Activated CD8-positive, alpha-beta memory T cell treated with anti-CD3 and anti-CD28 coated beads, Interleukin-2, amount 50 U/mL, for 4 hours (primary cell): Measurements from ENCODE around the gene INPP5F.
"Not testable (repeated sequence)": the region's sequence is repeated elsewhere in the genome, so short reads cannot be mapped to it uniquely, and the experiment has no call there.

Experiments used
- DNase-seq: peaks from one replicate; pipeline ENCODE4 v3.0.0-alpha.2; 2020

The INPP5F gene

GRCh38 chr10:119782981-119783664 lies 57.3 kb downstream of the INPP5F start:
- DNase-seq = no peak

DNA sequence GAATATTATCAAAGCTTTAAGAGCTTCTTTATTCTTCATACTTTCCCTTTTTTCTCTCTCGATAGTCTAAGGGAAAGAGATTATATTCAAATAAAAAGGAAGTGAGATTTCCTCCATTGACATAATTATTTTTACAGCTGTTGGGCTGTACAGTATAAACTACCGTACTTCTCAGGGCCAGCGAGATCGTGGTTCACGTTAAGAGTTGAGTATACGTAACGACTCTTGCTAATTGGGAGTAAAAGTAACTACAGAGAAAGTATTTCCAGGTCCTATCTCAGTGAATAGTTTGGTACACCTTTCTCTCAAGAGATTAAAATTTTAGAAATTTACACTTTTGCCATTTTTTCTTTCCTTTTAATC lies 57.8 kb downstream of the INPP5F start:
- no peak for DNase-seq

GRCh38 chr10:119784340-119785067 lies 58.7 kb downstream of the INPP5F start:
- no peak for DNase-seq

- no peak for DNase-seq
Observed at GRCh38 chr10:119786117-119786769, 60.4 kb downstream of the INPP5F start.

GRCh38 chr10:119795101-119795500 lies 69.3 kb downstream of the INPP5F start:
- not testable (repeated sequence) for DNase-seq

- no peak for DNase-seq
Observed at GRCh38 chr10:119796039-119796438, 70.2 kb downstream of the INPP5F start.

DNA sequence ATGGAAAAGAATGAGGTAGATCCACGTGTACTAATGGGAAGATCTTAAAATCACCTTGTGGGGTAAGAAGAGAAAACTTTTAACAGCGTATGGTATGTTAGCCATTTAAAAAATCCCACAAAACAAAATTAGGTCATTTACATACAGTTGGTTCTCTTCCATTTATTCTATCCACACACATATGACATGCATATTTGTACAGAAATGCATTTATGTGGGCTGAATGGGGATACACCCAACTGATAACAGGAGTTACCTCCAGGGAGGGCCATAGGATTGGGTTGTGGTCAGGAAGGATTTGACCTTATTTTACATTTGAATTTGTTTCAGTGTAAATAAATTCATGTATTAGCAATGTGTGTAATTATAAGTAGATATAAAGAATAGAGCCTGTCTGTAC lies 75.3 kb downstream of the INPP5F start:
- DNase-seq = no peak

DNA sequence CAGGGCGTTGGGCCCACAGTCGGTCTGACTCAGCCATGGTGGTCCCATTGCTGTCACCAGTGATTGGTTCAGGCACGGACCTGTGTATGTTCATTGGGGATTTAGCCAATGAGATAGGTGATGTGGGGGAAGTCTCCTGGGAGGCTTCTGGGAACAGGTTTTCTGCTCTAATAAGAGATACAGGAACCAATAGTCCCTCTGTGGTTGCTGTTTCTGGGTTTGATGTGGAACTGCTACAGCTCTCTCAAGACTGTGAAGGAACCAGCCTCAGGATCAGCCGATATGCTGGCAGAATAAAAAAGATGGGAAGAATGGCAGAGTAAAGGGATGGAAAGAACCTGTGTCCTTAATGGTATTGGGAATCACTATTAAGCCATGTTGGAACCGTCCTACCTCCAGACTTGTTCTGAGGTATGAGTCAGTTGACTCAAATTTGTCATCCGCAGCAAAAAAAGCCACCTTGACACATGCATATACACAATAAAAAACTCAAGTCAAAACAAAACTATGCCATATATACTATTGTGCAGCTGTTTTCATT lies 76.2 kb downstream of the INPP5F start:
- DNase-seq = no peak

DNA sequence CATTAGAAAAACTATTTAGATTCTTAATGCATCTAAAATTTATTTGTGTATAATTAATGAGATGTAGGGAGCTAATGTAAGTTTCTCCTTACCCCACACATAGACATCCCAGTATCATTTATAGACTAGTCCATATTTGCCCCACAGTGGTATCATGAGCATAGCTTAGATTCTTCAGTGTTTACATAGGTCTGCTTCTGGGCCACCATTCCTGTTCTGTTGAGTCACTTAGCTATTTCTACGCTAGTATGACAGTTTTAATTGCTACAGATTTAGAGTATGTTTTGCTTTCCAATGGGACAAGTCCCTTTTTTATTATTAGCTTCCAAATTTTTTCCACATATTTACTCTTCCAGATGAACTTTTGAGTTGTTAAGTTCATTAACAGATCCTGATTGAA lies 77.4 kb downstream of the INPP5F start:
- no peak for DNase-seq

DNA sequence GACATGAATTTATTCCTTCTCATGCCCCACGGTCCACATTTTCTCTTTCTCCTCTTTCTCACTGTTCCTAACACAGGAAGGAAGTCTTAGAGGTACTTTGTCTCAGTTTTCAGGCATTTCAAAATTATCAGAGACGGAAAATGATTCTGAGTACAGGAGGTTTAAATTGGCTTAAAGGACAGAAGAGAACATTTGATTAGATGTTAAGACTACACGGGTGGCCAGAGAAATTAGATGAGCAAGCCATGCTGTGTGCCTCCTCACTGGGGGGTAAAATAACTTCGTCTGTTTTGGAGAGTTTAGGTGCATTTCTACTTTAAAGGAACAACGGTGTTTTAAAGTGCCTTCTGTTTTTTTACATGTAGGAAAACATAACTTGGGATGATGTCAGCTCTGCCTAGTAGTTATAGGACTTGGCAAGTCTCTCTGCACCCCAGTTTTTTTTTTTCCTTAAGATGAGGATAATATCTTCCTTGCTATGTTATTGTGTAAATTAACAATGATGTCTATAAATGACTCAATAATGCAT lies 79.9 kb downstream of the INPP5F start:
- no peak for DNase-seq

- DNase-seq = no peak
Observed at GRCh38 chr10:119806334-119807130, 80.7 kb downstream of the INPP5F start.

DNA sequence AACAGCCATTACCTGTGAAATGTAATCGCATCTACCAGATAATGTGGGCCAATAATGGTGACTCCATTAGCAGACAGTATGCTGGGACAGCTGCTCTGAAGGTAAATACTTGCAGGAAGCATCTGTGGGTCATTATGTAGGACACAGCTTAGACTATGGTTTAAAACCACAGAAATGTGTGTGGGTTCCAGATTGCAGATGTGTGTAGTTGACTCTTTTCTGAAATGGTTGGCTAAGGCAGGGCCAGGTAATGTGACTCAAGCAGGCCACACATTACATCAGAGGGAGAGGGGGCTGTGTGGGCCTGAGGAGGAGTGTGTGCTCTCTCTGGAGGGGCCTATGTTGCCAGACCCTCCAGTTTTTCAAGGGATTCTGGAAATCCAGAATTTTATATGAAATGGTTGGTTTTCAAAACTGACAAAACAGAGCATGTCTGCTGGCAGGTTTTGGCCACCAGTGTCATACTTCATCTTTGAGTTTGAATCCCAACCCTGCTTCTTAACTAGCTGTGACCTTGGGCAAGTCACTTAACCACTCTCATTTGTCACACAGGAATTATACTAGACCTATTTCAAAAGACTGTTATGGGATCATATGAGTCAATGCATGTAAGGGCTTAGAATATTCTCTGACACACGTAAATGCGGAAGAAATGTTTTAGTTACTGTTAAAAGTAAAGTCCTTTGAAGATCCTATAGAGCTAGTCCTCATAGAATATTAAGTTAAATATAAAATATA lies 82.3 kb downstream of the INPP5F start:
- no peak for DNase-seq

- no peak for DNase-seq
Observed at GRCh38 chr10:119811122-119811521, 85.3 kb downstream of the INPP5F start.

DNA sequence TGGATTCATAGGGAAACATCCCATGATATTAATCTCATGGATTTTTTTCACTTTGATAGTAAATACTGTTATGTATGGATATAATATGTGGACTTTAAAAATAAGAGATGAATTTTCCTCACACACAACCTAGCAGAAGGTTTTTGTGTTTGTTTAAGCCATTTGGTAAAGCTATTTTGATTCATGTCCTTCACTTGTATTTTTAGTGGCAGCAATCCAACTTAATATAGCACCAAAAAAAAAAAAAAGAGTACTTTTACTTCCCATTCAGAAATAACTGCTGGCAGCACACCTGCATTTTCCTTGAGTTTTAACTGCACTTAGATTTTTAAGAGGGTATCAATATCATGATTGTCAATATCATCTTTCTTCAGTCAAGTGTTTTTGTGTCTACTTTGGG lies 86.8 kb downstream of the INPP5F start:
- DNase-seq = no peak

- no peak for DNase-seq
Observed at GRCh38 chr10:119815671-119816070, 89.8 kb downstream of the INPP5F start.

- no peak for DNase-seq
Observed at GRCh38 chr10:119817991-119818888, 92.4 kb downstream of the INPP5F start.

DNA sequence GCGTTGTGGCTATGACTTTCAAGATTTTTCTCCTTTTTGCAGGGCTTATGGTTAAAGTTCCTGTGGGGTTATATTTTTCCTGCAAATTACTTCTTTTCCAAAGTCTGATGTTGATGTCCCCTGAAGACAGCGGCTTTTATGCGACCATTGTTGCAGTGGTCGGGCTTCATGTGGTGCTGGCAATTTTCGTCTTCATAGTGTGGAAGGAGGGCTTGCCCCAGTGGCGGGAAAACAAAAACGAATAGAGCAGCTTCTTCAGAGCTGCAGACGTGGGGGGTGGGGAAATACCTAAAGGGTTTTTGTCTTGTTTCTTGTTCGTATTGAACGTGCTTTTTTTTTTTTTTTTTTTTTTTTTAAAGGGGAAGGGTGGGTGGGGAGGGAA lies 93.0 kb downstream of the INPP5F start:
- DNase-seq = no peak

DNA sequence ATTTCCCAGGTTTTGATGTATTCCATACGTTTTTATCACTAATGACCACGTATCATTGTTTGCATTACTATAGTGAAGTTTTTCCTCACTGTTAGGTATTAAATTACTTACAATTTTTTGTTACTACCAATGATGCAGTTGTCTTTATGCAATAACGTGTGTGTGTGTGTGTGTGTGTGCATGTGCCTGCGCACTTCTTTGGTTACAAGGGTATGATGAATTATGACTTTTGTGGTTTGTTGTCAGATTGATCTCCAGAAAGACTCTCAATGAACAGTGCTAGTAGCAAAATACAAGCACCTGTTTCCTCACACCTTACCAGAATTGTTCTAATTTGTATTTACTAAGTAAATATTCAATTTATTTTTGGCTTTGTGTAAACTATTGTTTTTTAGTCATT lies 95.3 kb downstream of the INPP5F start:
- no peak for DNase-seq

GRCh38 chr10:119824299-119824698 lies 98.4 kb downstream of the INPP5F start:
- DNase-seq = no peak

DNA sequence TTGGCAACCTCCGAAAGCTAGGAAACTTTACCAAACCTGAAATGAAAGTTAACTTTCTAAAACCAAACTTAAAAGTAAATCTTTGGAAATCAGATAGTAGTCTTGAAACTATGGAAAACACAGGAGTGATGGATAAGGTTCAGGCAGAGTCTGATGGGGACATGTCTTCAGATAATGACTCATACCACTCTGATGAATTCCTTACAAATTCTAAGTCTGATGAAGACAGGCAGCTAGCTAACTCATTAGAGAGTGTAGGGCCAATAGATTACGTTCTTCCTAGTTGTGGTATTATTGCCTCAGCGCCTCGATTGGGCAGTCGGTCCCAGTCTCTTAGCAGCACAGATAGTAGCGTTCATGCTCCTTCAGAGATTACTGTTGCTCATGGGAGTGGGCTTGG lies 100.9 kb downstream of the INPP5F start:
- no peak for DNase-seq

- no peak for DNase-seq
Observed at GRCh38 chr10:119827430-119827829, 101.6 kb downstream of the INPP5F start.
